Trophoblast cell (in vitro differentiated cells and primary cell): ENCODE data around the gene CYGB.
A peak's percentile ranks its signal among the peaks of the same experiment; 100 is the strongest.

ENCODE experiments used
- DNase-seq, 2 donors: peaks; one replicate each; pipeline ENCODE4 v3.0.0-alpha.2; 2016
- H2AFZ ChIP-seq: 2 replicates; pipeline ENCODE4 v1.6.1; 2013; ENCODE audit warnings: low read length, moderate library complexity, mild to moderate bottlenecking; ENCODE audit not compliant: insufficient read depth, poor library complexity
- H2AK5ac ChIP-seq: 2 replicates; pipeline ENCODE4 v1.6.1; 2013; ENCODE audit warnings: mild to moderate bottlenecking, low read length
- H2BK120ac ChIP-seq: 2 replicates; pipeline ENCODE4 v1.6.1; 2013; ENCODE audit warnings: low read length, mild to moderate bottlenecking, moderate library complexity; ENCODE audit not compliant: insufficient read depth, poor library complexity
- H2BK12ac ChIP-seq: 2 replicates; pipeline ENCODE4 v1.6.1; 2013; ENCODE audit warnings: mild to moderate bottlenecking, low read length, moderate library complexity
- H2BK5ac ChIP-seq: 2 replicates; pipeline ENCODE4 v1.6.1; 2013; ENCODE audit warnings: low read length, low read depth, moderate library complexity, mild to moderate bottlenecking; ENCODE audit not compliant: poor library complexity
- H3K14ac ChIP-seq: 2 replicates; pipeline ENCODE4 v1.6.1; 2013; ENCODE audit warnings: mild to moderate bottlenecking, low read length
- H3K18ac ChIP-seq: 2 replicates; pipeline ENCODE4 v1.6.1; 2013; ENCODE audit warnings: mild to moderate bottlenecking, low read length
- H3K23ac ChIP-seq: 2 replicates; pipeline ENCODE4 v1.6.1; 2013; ENCODE audit warnings: low read length
- H3K27ac ChIP-seq: 2 replicates; pipeline ENCODE4 v1.5.1; 2013; ENCODE audit warnings: low read depth, mild to moderate bottlenecking, inconsistent platforms, low read length, moderate library complexity
- H3K27me3 ChIP-seq: 2 replicates; pipeline ENCODE4 v1.6.1; 2013; ENCODE audit warnings: inconsistent platforms, mild to moderate bottlenecking, low read length, moderate library complexity; ENCODE audit not compliant: insufficient read depth
- H3K36me3 ChIP-seq, 2 experiments: 1 replicate in 1 of 2; 2 replicates in 1 of 2; pipeline ENCODE4 v1.6.1; 2013; ENCODE audit warnings: low read length in 2 of 2, mild to moderate bottlenecking in 2 of 2, moderate library complexity in 1 of 2; ENCODE audit not compliant: insufficient read depth in 2 of 2, control insufficient read depth in 1 of 2
- H3K4ac ChIP-seq: 2 replicates; pipeline ENCODE4 v1.6.1; 2013; ENCODE audit warnings: low read depth, mild to moderate bottlenecking, low read length, moderate library complexity
- H3K4me1 ChIP-seq, 2 experiments: 1 replicate in 1 of 2; 2 replicates in 1 of 2; pipeline ENCODE4 v1.6.1; 2013; ENCODE audit warnings: low read length in 2 of 2, mild to moderate bottlenecking in 2 of 2, moderate library complexity in 1 of 2; ENCODE audit not compliant: insufficient read depth in 2 of 2, control insufficient read depth in 1 of 2
- H3K4me2 ChIP-seq: 2 replicates; pipeline ENCODE4 v1.6.1; 2013; ENCODE audit warnings: inconsistent platforms, mild to moderate bottlenecking, low read length, moderate library complexity
- H3K4me3 ChIP-seq: 2 replicates; pipeline ENCODE4 v1.5.1; 2013; ENCODE audit warnings: mild to moderate bottlenecking, low read depth, low read length, inconsistent platforms
- H3K79me1 ChIP-seq: one replicate; pipeline ENCODE4 v1.6.1; 2013; ENCODE audit warnings: low read length
- H3K79me2 ChIP-seq: 2 replicates; pipeline ENCODE4 v1.6.1; 2013; ENCODE audit warnings: low read length, mild to moderate bottlenecking; ENCODE audit not compliant: control insufficient read depth, insufficient read depth, poor library complexity
- H3K9ac ChIP-seq: 2 replicates; pipeline ENCODE4 v1.6.1; 2013; ENCODE audit warnings: mild to moderate bottlenecking, low read length
- H3K9me3 ChIP-seq: 2 replicates; pipeline ENCODE4 v1.6.1; 2013; ENCODE audit warnings: low read depth, mild to moderate bottlenecking, control low read depth, inconsistent platforms, low read length; ENCODE audit not compliant: insufficient read depth
- H4K12ac ChIP-seq: 2 replicates; pipeline ENCODE4 v1.6.1; 2013; ENCODE audit warnings: low read depth, mild to moderate bottlenecking, low read length, moderate library complexity
- H4K8ac ChIP-seq: 2 replicates; pipeline ENCODE4 v1.6.1; 2013; ENCODE audit warnings: low read depth, mild to moderate bottlenecking, low read length, moderate library complexity
- H4K91ac ChIP-seq: one replicate; pipeline ENCODE4 v1.6.1; 2013; ENCODE audit warnings: low read depth, mild to moderate bottlenecking, low read length, moderate library complexity
- WGBS: extraction: QIAGEN DNeasy Blood & Tissue Kit; methylation state at CpG from one replicate; pipeline ENCODE4 v1.1.7; 2013; ENCODE audit warnings: missing lambda C conversion rate; ENCODE audit not compliant: insufficient read length, insufficient coverage; ENCODE audit errors: extremely low coverage; 5-methylcytosine and 5-hydroxymethylcytosine counted together

CYGB gene

DNA sequence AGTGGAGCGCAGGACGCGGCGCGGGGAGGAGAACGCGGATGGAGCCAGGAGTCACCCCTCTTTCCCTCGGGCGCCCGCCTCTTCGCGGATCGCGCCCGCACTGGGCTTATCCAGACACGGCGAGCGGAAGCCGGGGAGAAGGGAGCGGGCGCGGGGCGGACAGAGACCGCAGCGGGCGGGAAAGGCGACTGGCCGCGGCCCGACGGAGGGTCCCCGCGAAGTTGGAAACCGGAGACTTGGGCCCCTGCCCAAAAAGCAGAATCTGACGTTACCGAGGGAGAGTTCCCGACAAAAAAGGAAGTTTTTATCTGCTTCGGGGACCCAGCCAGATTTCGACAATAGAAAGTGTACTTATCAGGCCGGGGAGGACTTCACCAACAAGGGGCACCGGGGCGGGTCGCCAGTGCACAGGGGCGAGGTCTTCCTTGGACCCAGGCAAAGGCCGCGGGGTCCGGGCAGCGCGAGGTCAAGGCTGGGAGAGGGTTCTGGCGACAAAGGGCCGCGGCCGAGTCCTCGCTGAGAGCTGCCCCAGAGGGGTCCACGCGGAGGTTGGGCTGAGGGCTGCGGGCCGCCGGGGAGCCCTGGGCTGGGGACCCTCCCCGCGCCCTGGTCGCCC, 47.6 kb upstream of the CYGB start:
- no peak overlapping the region for H3K23ac ChIP-seq
- peak overlapping the region; percentile 41 for H2BK12ac ChIP-seq
- H4K8ac ChIP-seq = peak overlapping the region; percentile 61
- DNase-seq = peak; percentile 28 to 31
- H3K36me3 ChIP-seq = no peaks in the 10 kb centered on the region
- peak overlapping the region; percentile 50 for H2BK5ac ChIP-seq
- peaks cover 4 to 25% of the 10 kb centered on the region in 2 experiments for H3K4me1 ChIP-seq
- peak overlapping the region; percentile 18 for H2AK5ac ChIP-seq
- H3K79me1 ChIP-seq = peaks cover 7% of the 10 kb centered on the region
- peak overlapping the region; percentile 7 for H3K27ac ChIP-seq
- no CpG with 5 or more reads among the region's 62 CpGs for WGBS
- peak overlapping the region; percentile 72 for H3K14ac ChIP-seq
- H2AFZ ChIP-seq = peak overlapping the region; percentile 23
- peak overlapping the region; percentile 47 for H2BK120ac ChIP-seq
- peak overlapping the region; percentile 34 for H3K4ac ChIP-seq
- H3K9me3 ChIP-seq = peaks cover 2% of the 10 kb centered on the region
- peak overlapping the region; percentile 83 for H4K91ac ChIP-seq
- H3K27me3 ChIP-seq = peaks cover 25% of the 10 kb centered on the region
- H3K18ac ChIP-seq = peak overlapping the region; percentile 60
- peaks cover 5% of the 10 kb centered on the region for H3K79me2 ChIP-seq
- peak overlapping the region; percentile 83 for H4K12ac ChIP-seq
- peak overlapping the region; percentile 87 for H3K4me2 ChIP-seq
- H3K9ac ChIP-seq = peak overlapping the region; percentile 49
- H3K4me3 ChIP-seq = peak overlapping the region; percentile 63

DNA sequence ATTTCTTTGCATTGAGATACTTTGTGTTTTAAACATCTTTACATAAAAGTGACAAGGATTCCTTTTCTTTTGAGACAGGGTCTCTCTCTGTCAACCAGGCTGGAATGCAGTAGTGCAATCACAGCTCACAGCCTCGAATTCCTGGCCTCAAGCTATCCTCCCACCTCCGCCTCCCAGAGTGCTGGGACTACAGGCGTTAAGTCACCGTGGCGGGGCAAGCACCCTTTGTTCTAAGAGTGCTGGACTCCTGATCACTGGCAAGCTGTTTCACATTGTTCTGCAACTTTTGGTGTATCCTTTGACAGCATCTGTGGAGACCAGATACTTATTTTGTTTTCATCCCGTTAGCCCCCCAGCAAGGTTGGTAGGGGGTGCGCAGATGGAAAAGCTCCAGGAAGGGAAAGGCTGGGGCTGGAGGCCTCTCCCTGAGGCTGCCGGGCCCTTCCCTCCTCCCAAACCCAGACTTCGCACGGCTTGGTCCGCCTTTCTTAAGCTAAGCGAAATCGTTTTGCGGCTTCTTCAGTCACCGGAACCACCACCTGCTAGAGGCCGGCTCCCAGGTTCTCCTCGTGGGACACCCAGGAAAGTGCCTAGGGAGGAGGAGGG, 47.0 kb upstream of the CYGB start:
- Histone ChIP-seq H4K8ac (peak overlapping the region; percentile 30), H2AFZ (peak overlapping the region; percentile 23), H3K79me2 (peaks cover 5% of the 10 kb centered on the region), H4K91ac (peak overlapping the region; percentile 69), H4K12ac (no peak overlapping the region), H2AK5ac (no peak overlapping the region), H3K79me1 (peaks cover 7% of the 10 kb centered on the region), H3K4ac (no peak overlapping the region), H2BK120ac (no peak overlapping the region), H3K14ac (peak overlapping the region; percentile 72), H3K9me3 (peaks cover 2% of the 10 kb centered on the region), H3K27ac (peak overlapping the region; percentile 7), H2BK12ac (no peak overlapping the region), H3K36me3 (no peaks in the 10 kb centered on the region), H3K23ac (no peak overlapping the region), H2BK5ac (peak overlapping the region; percentile 50), H3K4me2 (peak overlapping the region; percentile 87), H3K9ac (no peak overlapping the region), H3K18ac (no peak overlapping the region), H3K4me3 (peak overlapping the region; percentile 38), H3K4me1 (peaks cover 4 to 25% of the 10 kb centered on the region in 2 experiments), H3K27me3 (peaks cover 25% of the 10 kb centered on the region)
- peak; percentile 59 to 75 for DNase-seq
- no CpG with 5 or more reads among the region's 17 CpGs for WGBS

DNA sequence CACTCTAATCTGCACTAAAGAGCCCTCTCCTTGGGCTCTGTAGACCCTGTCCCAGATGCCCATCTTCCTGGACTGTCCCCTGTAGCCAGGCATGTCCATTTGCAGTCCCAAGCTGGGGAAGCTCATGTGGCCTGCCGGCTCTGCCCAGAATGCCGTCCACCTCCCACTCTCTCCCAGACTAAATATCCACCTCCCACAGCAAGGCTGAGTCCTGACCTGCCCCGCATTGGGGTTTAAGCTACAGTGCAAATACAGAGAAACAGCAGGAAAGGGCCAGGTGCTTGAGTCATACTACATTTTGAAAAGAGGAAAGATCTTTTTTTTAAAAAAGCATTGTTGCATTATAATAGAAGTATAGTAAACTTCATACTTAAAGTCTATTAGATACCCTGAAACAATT, 45.2 kb upstream of the CYGB start:
- Histone ChIP-seq H2AFZ (no peak overlapping the region), H3K79me2 (peaks cover 5% of the 10 kb centered on the region), H3K23ac (no peak overlapping the region), H3K27ac (no peak overlapping the region), H3K4me1 (peaks cover 4 to 19% of the 10 kb centered on the region in 2 experiments), H3K4me2 (no peak overlapping the region), H3K4me3 (no peak overlapping the region), H3K36me3 (no peaks in the 10 kb centered on the region), H2BK12ac (no peak overlapping the region), H4K12ac (no peak overlapping the region), H3K9me3 (no peaks in the 10 kb centered on the region), H3K4ac (no peak overlapping the region), H2AK5ac (no peak overlapping the region), H3K14ac (no peak overlapping the region), H3K18ac (no peak overlapping the region), H3K79me1 (peaks cover 7% of the 10 kb centered on the region), H2BK5ac (no peak overlapping the region), H4K8ac (no peak overlapping the region), H3K9ac (no peak overlapping the region), H4K91ac (no peak overlapping the region), H3K27me3 (peaks cover 25% of the 10 kb centered on the region), H2BK120ac (no peak overlapping the region)
- no CpG with 5 or more reads among the region's 3 CpGs for WGBS
- DNase-seq = no peak

DNA sequence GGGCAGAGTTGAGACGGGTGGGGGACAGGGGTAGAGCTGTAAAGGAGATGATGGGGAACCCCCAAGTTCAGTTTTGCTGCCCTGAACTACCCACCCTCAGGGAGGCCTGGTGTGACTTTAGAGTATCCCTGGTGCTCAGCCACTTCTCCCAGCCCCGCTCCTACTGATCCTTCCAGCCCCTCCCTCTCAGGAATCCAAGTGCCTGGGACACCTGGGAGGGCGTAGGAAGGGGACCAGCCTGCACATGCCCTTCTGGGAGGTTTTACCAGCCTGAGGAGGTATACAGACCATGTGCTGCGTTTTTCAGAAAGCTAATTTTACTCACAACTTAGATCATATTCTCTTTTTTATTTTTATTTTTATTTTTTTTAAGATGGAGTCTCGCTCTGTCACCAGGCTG, 44.0 kb upstream of the CYGB start:
- no peak overlapping the region for H2BK5ac ChIP-seq
- H4K8ac ChIP-seq = no peak overlapping the region
- H3K4me2 ChIP-seq = no peak overlapping the region
- peaks cover 7% of the 10 kb centered on the region for H3K79me1 ChIP-seq
- no peak overlapping the region for H4K12ac ChIP-seq
- no peak overlapping the region for H3K4ac ChIP-seq
- no peak overlapping the region for H3K9ac ChIP-seq
- no CpG with 5 or more reads among the region's 5 CpGs for WGBS
- no peak overlapping the region for H4K91ac ChIP-seq
- no peak for DNase-seq
- H3K27me3 ChIP-seq = peaks cover 19% of the 10 kb centered on the region
- peaks cover 5% of the 10 kb centered on the region for H3K79me2 ChIP-seq
- no peak overlapping the region for H3K4me3 ChIP-seq
- H3K23ac ChIP-seq = no peak overlapping the region
- H2BK12ac ChIP-seq = no peak overlapping the region
- H3K9me3 ChIP-seq = no peaks in the 10 kb centered on the region
- H3K14ac ChIP-seq = no peak overlapping the region
- no peak overlapping the region for H2AK5ac ChIP-seq
- H2BK120ac ChIP-seq = no peak overlapping the region
- H2AFZ ChIP-seq = no peak overlapping the region
- peaks cover 4 to 15% of the 10 kb centered on the region in 2 experiments for H3K4me1 ChIP-seq
- no peak overlapping the region for H3K27ac ChIP-seq
- H3K18ac ChIP-seq = no peak overlapping the region
- no peaks in the 10 kb centered on the region for H3K36me3 ChIP-seq
